Vagina (tissue), 2 donors: ENCODE measurements around the gene DNAAF1.

Experiments
- POLR2A ChIP-seq, 2 donors: fragments of 450-650 bp; IDR thresholded peaks; one replicate each; pipeline ENCODE4 v1.6.1; 2017; ENCODE audit warnings: antibody characterized with exemption in 2 of 2, mild to moderate bottlenecking in 2 of 2, moderate library complexity in 2 of 2
- TF ChIP-seq, protein P1 (sequence below), 3 experiments: fragments of 450-650 bp in 2 of 3; fragments of 200-600 bp in 1 of 3; sonication (generic) in 1 of 3; IDR thresholded peaks; one replicate each; pipeline ENCODE4 v1.5.1; 2017 to 2019; ENCODE audit warnings: antibody characterized with exemption in 3 of 3, mild to moderate bottlenecking in 2 of 3, moderate library complexity in 2 of 3

GRCh38 chr16:84169765-84170310 lies 24.7 kb downstream of the DNAAF1 start:
- no peak for TF ChIP-seq POLR2A (IDR thresholded peaks at IDR 0.05)
- TF ChIP-seq, protein P1, sequence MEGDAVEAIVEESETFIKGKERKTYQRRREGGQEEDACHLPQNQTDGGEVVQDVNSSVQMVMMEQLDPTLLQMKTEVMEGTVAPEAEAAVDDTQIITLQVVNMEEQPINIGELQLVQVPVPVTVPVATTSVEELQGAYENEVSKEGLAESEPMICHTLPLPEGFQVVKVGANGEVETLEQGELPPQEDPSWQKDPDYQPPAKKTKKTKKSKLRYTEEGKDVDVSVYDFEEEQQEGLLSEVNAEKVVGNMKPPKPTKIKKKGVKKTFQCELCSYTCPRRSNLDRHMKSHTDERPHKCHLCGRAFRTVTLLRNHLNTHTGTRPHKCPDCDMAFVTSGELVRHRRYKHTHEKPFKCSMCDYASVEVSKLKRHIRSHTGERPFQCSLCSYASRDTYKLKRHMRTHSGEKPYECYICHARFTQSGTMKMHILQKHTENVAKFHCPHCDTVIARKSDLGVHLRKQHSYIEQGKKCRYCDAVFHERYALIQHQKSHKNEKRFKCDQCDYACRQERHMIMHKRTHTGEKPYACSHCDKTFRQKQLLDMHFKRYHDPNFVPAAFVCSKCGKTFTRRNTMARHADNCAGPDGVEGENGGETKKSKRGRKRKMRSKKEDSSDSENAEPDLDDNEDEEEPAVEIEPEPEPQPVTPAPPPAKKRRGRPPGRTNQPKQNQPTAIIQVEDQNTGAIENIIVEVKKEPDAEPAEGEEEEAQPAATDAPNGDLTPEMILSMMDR (IDR thresholded peaks at IDR 0.05) = no peak
